H1 (cell line): ENCODE data around the gene FOXI2.

ENCODE experiments used
- EGR1 ChIP-seq: IDR thresholded peaks from 2 replicates; pipeline ENCODE4 v1.6.1; 2011; ENCODE audit warnings: low read depth, low read length, borderline replicate concordance
- EP300 ChIP-seq, 2 experiments: IDR thresholded peaks; 1 replicate in 1 of 2; 2 replicates in 1 of 2; pipeline ENCODE4 v1.6.1; 2011 to 2012; ENCODE audit warnings: low read depth in 2 of 2, low read length in 2 of 2, mild to moderate bottlenecking in 2 of 2, borderline replicate concordance in 1 of 2, inconsistent platforms in 1 of 2, moderate library complexity in 1 of 2
- JUN ChIP-seq: IDR thresholded peaks from 2 replicates; pipeline ENCODE4 v1.6.1; 2011; ENCODE audit warnings: low read depth, mild to moderate bottlenecking, improper control_type of control experiment, low read length
- JUND ChIP-seq: IDR thresholded peaks from 2 replicates; pipeline ENCODE4 v1.6.1; 2011; ENCODE audit warnings: mild to moderate bottlenecking, improper control_type of control experiment, low read length
- MAFK ChIP-seq: IDR thresholded peaks from 2 replicates; pipeline ENCODE4 v1.6.1; 2012; ENCODE audit warnings: low read depth, mild to moderate bottlenecking, improper control_type of control experiment, low read length
- POLR2A ChIP-seq, 2 experiments: IDR thresholded peaks; 1 replicate in 1 of 2; 2 replicates in 1 of 2; pipeline ENCODE4 v1.6.1; 2011; ENCODE audit warnings: low read depth in 2 of 2, low read length in 2 of 2, mild to moderate bottlenecking in 2 of 2; ENCODE audit errors: control extremely low read depth in 1 of 2
- POU5F1 ChIP-seq: IDR thresholded peaks from 2 replicates; pipeline ENCODE4 v1.6.1; 2011; ENCODE audit warnings: low read depth, mild to moderate bottlenecking, low read length, moderate library complexity
- SP1 ChIP-seq: IDR thresholded peaks from 2 replicates; pipeline ENCODE4 v1.6.1; 2011; ENCODE audit warnings: low read depth, low read length
- TBP ChIP-seq: IDR thresholded peaks from 2 replicates; pipeline ENCODE4 v1.6.1; 2011; ENCODE audit warnings: low read depth, low read length, improper control_type of control experiment
- TEAD4 ChIP-seq: IDR thresholded peaks from 2 replicates; pipeline ENCODE4 v1.6.1; 2012; ENCODE audit warnings: low read depth, low read length, inconsistent platforms, mixed read lengths
- ZNF274 ChIP-seq: IDR thresholded peaks from 2 replicates; pipeline ENCODE4 v1.7.0; 2012; ENCODE audit warnings: low read length, borderline replicate concordance; ENCODE audit errors: extremely low read depth
- TF ChIP-seq, protein P1 (sequence below), 3 experiments: IDR thresholded peaks; 1 replicate in 2 of 3; 2 replicates in 1 of 3; pipeline versions ENCODE4 v1.5.1 to v1.6.1; 2011; ENCODE audit warnings: low read length in 3 of 3, mild to moderate bottlenecking in 3 of 3, inconsistent platforms in 2 of 3, low read depth in 1 of 3, moderate library complexity in 1 of 3; ENCODE audit not compliant: insufficient read depth in 1 of 3; ENCODE audit errors: control extremely low read depth in 1 of 3
- TF ChIP-seq, protein P2 (sequence below): IDR thresholded peaks from 2 replicates; pipeline ENCODE4 v1.6.1; 2012; ENCODE audit warnings: inconsistent platforms
- TF ChIP-seq, protein P3 (sequence below): fragments of 300-600 bp; sonication (generic); IDR thresholded peaks from 2 replicates; pipeline ENCODE4 v1.7.1; 2012; ENCODE audit warnings: low read length, moderate library complexity, mild to moderate bottlenecking, inconsistent platforms; ENCODE audit not compliant: insufficient replicate concordance

DNA sequence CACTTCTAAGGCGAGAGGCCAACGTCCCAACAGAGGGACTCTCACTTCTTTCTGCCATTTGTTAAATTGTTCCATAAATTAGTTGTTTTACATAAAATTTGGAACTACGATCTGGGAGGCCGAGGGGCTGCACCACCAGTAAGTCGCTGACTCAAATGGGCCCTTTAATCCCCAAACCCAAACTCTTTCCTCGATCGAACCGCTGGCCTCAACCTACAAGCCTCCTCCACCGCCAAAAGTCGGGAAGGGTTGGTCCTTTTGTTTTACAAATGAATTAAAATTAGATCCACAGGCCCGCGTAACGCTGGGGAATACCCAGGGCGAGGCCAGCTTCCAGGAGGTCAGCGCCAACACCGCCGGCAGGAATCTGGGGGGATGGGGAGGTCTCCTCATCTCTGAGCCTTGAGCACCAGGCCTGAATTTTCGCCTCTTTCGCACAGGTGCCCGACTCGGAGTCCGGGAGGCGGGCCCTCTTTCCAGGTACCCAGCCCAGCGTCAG, 1.2 kb upstream of the FOXI2 start:
- TF ChIP-seq, protein P1, sequence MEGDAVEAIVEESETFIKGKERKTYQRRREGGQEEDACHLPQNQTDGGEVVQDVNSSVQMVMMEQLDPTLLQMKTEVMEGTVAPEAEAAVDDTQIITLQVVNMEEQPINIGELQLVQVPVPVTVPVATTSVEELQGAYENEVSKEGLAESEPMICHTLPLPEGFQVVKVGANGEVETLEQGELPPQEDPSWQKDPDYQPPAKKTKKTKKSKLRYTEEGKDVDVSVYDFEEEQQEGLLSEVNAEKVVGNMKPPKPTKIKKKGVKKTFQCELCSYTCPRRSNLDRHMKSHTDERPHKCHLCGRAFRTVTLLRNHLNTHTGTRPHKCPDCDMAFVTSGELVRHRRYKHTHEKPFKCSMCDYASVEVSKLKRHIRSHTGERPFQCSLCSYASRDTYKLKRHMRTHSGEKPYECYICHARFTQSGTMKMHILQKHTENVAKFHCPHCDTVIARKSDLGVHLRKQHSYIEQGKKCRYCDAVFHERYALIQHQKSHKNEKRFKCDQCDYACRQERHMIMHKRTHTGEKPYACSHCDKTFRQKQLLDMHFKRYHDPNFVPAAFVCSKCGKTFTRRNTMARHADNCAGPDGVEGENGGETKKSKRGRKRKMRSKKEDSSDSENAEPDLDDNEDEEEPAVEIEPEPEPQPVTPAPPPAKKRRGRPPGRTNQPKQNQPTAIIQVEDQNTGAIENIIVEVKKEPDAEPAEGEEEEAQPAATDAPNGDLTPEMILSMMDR (IDR thresholded peaks at IDR 0.05; ENCODE audit: control extremely low read depth in 1 of 3, insufficient read depth in 1 of 3, low read depth in 1 of 3, low read length in 3 of 3), result no peak
- TF ChIP-seq POLR2A (IDR thresholded peaks at IDR 0.05; ENCODE audit: control extremely low read depth in 1 of 2, low read depth in 2 of 2, low read length in 2 of 2) (no peak), JUN (no peak), MAFK (no peak), POU5F1 (no peak), JUND (no peak), SP1 (0 out of 2 replicates have a peak, but pooled peaks have one; percentile 27), TEAD4 (peak; percentile 47), EP300 (IDR thresholded peaks at IDR 0.05; ENCODE audit: borderline replicate concordance in 1 of 2, low read depth in 2 of 2, low read length in 2 of 2) (no peak; a peak in 1 of 3 replicates), ZNF274 (no peak), TBP (no peak), EGR1 (no peak)
- TF ChIP-seq, protein P2, sequence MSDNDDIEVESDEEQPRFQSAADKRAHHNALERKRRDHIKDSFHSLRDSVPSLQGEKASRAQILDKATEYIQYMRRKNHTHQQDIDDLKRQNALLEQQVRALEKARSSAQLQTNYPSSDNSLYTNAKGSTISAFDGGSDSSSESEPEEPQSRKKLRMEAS, result peak; percentile 16
- TF ChIP-seq, protein P3, sequence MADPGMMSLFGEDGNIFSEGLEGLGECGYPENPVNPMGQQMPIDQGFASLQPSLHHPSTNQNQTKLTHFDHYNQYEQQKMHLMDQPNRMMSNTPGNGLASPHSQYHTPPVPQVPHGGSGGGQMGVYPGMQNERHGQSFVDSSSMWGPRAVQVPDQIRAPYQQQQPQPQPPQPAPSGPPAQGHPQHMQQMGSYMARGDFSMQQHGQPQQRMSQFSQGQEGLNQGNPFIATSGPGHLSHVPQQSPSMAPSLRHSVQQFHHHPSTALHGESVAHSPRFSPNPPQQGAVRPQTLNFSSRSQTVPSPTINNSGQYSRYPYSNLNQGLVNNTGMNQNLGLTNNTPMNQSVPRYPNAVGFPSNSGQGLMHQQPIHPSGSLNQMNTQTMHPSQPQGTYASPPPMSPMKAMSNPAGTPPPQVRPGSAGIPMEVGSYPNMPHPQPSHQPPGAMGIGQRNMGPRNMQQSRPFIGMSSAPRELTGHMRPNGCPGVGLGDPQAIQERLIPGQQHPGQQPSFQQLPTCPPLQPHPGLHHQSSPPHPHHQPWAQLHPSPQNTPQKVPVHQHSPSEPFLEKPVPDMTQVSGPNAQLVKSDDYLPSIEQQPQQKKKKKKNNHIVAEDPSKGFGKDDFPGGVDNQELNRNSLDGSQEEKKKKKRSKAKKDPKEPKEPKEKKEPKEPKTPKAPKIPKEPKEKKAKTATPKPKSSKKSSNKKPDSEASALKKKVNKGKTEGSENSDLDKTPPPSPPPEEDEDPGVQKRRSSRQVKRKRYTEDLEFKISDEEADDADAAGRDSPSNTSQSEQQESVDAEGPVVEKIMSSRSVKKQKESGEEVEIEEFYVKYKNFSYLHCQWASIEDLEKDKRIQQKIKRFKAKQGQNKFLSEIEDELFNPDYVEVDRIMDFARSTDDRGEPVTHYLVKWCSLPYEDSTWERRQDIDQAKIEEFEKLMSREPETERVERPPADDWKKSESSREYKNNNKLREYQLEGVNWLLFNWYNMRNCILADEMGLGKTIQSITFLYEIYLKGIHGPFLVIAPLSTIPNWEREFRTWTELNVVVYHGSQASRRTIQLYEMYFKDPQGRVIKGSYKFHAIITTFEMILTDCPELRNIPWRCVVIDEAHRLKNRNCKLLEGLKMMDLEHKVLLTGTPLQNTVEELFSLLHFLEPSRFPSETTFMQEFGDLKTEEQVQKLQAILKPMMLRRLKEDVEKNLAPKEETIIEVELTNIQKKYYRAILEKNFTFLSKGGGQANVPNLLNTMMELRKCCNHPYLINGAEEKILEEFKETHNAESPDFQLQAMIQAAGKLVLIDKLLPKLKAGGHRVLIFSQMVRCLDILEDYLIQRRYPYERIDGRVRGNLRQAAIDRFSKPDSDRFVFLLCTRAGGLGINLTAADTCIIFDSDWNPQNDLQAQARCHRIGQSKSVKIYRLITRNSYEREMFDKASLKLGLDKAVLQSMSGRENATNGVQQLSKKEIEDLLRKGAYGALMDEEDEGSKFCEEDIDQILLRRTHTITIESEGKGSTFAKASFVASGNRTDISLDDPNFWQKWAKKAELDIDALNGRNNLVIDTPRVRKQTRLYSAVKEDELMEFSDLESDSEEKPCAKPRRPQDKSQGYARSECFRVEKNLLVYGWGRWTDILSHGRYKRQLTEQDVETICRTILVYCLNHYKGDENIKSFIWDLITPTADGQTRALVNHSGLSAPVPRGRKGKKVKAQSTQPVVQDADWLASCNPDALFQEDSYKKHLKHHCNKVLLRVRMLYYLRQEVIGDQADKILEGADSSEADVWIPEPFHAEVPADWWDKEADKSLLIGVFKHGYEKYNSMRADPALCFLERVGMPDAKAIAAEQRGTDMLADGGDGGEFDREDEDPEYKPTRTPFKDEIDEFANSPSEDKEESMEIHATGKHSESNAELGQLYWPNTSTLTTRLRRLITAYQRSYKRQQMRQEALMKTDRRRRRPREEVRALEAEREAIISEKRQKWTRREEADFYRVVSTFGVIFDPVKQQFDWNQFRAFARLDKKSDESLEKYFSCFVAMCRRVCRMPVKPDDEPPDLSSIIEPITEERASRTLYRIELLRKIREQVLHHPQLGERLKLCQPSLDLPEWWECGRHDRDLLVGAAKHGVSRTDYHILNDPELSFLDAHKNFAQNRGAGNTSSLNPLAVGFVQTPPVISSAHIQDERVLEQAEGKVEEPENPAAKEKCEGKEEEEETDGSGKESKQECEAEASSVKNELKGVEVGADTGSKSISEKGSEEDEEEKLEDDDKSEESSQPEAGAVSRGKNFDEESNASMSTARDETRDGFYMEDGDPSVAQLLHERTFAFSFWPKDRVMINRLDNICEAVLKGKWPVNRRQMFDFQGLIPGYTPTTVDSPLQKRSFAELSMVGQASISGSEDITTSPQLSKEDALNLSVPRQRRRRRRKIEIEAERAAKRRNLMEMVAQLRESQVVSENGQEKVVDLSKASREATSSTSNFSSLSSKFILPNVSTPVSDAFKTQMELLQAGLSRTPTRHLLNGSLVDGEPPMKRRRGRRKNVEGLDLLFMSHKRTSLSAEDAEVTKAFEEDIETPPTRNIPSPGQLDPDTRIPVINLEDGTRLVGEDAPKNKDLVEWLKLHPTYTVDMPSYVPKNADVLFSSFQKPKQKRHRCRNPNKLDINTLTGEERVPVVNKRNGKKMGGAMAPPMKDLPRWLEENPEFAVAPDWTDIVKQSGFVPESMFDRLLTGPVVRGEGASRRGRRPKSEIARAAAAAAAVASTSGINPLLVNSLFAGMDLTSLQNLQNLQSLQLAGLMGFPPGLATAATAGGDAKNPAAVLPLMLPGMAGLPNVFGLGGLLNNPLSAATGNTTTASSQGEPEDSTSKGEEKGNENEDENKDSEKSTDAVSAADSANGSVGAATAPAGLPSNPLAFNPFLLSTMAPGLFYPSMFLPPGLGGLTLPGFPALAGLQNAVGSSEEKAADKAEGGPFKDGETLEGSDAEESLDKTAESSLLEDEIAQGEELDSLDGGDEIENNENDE, result no peak
